C4-2B (cell line): ENCODE data around the gene ZNF341.

Experiments
- ZFX ChIP-seq: fragments of 450-650 bp; IDR thresholded peaks from 2 replicates; pipeline ENCODE4 v1.6.1; 2017
- TF ChIP-seq, protein P1 (sequence below): fragments of 450-650 bp; conservative IDR thresholded peaks from 2 replicates; pipeline ENCODE4 v1.5.1; 2017; ENCODE audit warnings: mild to moderate bottlenecking

DNA sequence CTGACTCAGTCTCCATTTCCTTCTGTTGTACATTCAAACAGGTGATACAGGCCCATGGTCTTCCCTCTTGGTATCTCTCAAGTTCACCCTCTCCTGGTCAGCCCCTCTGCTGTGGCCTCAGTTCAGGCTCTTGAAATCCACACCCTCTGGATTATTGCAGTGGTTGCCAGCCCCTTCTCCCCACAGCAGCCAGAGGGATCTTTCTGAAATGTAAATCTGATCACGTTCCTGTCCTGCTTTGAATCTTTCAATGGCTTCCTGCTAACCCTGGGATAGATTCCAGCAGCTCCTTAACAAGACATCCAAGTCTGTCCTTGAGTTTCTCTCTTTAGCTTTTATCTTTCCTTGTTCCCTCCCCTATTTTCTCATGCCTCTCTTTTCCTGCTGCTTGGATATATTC lies 101.5 kb downstream of the ZNF341 start:
- TF ChIP-seq, protein P1, sequence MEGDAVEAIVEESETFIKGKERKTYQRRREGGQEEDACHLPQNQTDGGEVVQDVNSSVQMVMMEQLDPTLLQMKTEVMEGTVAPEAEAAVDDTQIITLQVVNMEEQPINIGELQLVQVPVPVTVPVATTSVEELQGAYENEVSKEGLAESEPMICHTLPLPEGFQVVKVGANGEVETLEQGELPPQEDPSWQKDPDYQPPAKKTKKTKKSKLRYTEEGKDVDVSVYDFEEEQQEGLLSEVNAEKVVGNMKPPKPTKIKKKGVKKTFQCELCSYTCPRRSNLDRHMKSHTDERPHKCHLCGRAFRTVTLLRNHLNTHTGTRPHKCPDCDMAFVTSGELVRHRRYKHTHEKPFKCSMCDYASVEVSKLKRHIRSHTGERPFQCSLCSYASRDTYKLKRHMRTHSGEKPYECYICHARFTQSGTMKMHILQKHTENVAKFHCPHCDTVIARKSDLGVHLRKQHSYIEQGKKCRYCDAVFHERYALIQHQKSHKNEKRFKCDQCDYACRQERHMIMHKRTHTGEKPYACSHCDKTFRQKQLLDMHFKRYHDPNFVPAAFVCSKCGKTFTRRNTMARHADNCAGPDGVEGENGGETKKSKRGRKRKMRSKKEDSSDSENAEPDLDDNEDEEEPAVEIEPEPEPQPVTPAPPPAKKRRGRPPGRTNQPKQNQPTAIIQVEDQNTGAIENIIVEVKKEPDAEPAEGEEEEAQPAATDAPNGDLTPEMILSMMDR, result no peak
- TF ChIP-seq ZFX, result no peak
